Activated CD8-positive, alpha-beta memory T cell treated with anti-CD3 and anti-CD28 coated beads, Interleukin-2, amount 50 U/mL, for 24 hours (primary cell): ENCODE data around the gene C17orf78.
"Not testable (repeated sequence)": the region's sequence is repeated elsewhere in the genome, so short reads cannot be mapped to it uniquely, and the experiment has no call there.

ENCODE experiments used
- DNase-seq: peaks from one replicate; pipeline ENCODE4 v3.0.0-alpha.2; 2020; ENCODE audit errors: extremely low read depth

The C17orf78 gene

GRCh38 chr17:37438141-37438540, 62.4 kb downstream of the C17orf78 start:
- DNase-seq, result no peak

DNA sequence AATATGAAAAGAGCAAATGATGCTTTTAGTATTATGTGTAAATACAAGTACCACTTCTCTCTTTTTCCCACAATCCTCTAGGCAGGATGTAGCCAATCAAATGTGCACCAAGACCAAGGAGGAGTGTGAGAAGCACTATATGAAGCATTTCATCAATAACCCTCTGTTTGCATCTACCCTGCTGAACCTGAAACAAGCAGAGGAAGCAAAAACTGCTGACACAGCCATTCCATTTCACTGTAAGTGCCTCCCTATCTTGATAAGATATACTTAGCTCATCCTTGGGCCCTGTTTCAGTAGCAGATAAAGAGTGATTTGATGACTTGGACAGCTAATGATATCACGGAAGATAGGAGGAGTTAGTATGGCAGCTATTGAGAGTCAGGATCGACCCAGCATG, 64.6 kb downstream of the C17orf78 start:
- no peak for DNase-seq

DNA sequence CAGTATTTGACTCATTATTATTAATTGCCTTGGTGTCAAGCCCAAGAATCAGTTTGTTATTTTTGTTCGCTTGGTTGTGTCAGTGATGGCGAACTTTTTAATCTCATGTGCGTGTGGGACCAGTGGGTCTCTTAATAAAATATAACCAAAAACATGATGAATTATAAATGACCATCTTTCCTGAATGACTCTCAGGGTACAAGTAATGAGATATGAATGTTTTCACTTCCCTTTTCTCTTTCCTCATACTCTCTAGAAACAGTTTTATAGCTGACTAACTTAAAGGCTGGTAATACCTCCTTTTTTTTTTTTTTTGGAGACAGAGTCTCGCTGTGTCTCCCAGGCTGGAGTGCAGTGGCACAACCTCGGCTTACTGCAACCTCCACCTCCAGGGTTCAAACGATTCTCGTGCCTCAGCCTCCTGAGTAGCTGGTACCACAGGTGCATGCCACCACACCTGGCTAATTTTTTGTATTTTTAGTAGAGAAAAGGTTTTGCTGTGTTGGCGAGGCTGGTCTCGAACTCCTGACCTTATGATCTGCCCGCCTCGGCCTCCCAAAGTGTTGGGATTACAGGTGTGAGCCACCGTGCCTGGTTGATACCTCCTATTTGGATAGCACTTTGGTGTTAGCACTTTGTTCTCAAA, 65.7 kb downstream of the C17orf78 start:
- not testable (repeated sequence) for DNase-seq
